ENCODE results near the gene BATF3.

BATF3 gene

GRCh38 chr1:212650228-212650627, 49.4 kb downstream of the BATF3 start:
- no peaks in the 10 kb centered on the region for H3K79me1 ChIP-seq (replicated peaks; ENCODE audit: low read length, poor library complexity, severe bottlenecking)
- peaks cover 0 to 4% of the 10 kb centered on the region in 2 experiments for H3K27me3 ChIP-seq (ENCODE audit: control insufficient read depth in 1 of 2, insufficient read depth in 1 of 2, low read length in 2 of 2)
- H3K18ac ChIP-seq (ENCODE audit: low read depth in 1 of 2, low read length in 2 of 2): no peak overlapping the region
- no peak overlapping the region for H2BK120ac ChIP-seq (ENCODE audit: low read depth, low read length)
- no peak overlapping the region for H2BK5ac ChIP-seq (ENCODE audit: low read depth, low read length, poor library complexity, severe bottlenecking)
- no peak overlapping the region for H4K91ac ChIP-seq (ENCODE audit: low read length)
- no peaks in the 10 kb centered on the region for H3K9me3 ChIP-seq (ENCODE audit: control insufficient read depth, low read length)
- H2AK5ac ChIP-seq (ENCODE audit: low read length, severe bottlenecking): no peak overlapping the region
- H3K9ac ChIP-seq (ENCODE audit: low read length): no peak overlapping the region
- no peak overlapping the region for H2BK12ac ChIP-seq (ENCODE audit: low read length in 2 of 2)
- no peak overlapping the region for H3K23ac ChIP-seq (ENCODE audit: low read length in 2 of 2)
- H2BK15ac ChIP-seq (ENCODE audit: low read depth, poor library complexity, severe bottlenecking): no peak overlapping the region
- H3K4me1 ChIP-seq (ENCODE audit: control insufficient read depth, insufficient read depth, low read depth, low read length): peaks cover 2% of the 10 kb centered on the region
- no peaks in the 10 kb centered on the region for H3K36me3 ChIP-seq (ENCODE audit: control insufficient read depth in 1 of 2, insufficient read depth in 2 of 2, low read depth in 1 of 2, low read length in 2 of 2)
- no peak overlapping the region for H3K4me3 ChIP-seq (ENCODE audit: insufficient read depth in 1 of 2, low read depth in 1 of 2, low read length in 2 of 2)
- no peak overlapping the region for H3K14ac ChIP-seq (ENCODE audit: low read length in 2 of 2)
- H3K4me2 ChIP-seq (ENCODE audit: low read length, poor library complexity, severe bottlenecking): no peak overlapping the region
- WGBS: 69% methylated on average over 2 of the region's 3 CpGs
- no peak overlapping the region for H3K27ac ChIP-seq (ENCODE audit: low read length, poor library complexity, severe bottlenecking)
- H2AFZ ChIP-seq (ENCODE audit: low read depth, low read length): no peak overlapping the region
- H3K4ac ChIP-seq (ENCODE audit: low read depth in 1 of 2, low read length in 2 of 2): no peak overlapping the region
- no peak overlapping the region for H4K8ac ChIP-seq (ENCODE audit: low read length)
- DNase-seq: no peak

GRCh38 chr1:212649020-212649419, 50.6 kb downstream of the BATF3 start:
- no peaks in the 10 kb centered on the region for H3K36me3 ChIP-seq (ENCODE audit: control insufficient read depth in 1 of 2, insufficient read depth in 2 of 2, low read depth in 1 of 2, low read length in 2 of 2)
- H3K4me1 ChIP-seq (ENCODE audit: control insufficient read depth, insufficient read depth, low read depth, low read length): peaks cover 2% of the 10 kb centered on the region
- no peak overlapping the region for H3K27ac ChIP-seq (ENCODE audit: low read length, poor library complexity, severe bottlenecking)
- no peak overlapping the region for H3K9ac ChIP-seq (ENCODE audit: low read length)
- H3K9me3 ChIP-seq (ENCODE audit: control insufficient read depth, low read length): no peaks in the 10 kb centered on the region
- WGBS: no CpG with 5 or more reads among the region's 2 CpGs
- H3K79me1 ChIP-seq (replicated peaks; ENCODE audit: low read length, poor library complexity, severe bottlenecking): no peaks in the 10 kb centered on the region
- H2AK5ac ChIP-seq (ENCODE audit: low read length, severe bottlenecking): no peak overlapping the region
- no peak overlapping the region for H2BK5ac ChIP-seq (ENCODE audit: low read depth, low read length, poor library complexity, severe bottlenecking)
- H2BK15ac ChIP-seq (ENCODE audit: low read depth, poor library complexity, severe bottlenecking): no peak overlapping the region
- no peak overlapping the region for H2BK12ac ChIP-seq (ENCODE audit: low read length in 2 of 2)
- no peak overlapping the region for H3K4ac ChIP-seq (ENCODE audit: low read depth in 1 of 2, low read length in 2 of 2)
- no peak overlapping the region for H3K14ac ChIP-seq (ENCODE audit: low read length in 2 of 2)
- H3K23ac ChIP-seq (ENCODE audit: low read length in 2 of 2): no peak overlapping the region
- H4K8ac ChIP-seq (ENCODE audit: low read length): no peak overlapping the region
- H3K4me3 ChIP-seq (ENCODE audit: insufficient read depth in 1 of 2, low read depth in 1 of 2, low read length in 2 of 2): no peak overlapping the region
- H4K91ac ChIP-seq (ENCODE audit: low read length): no peak overlapping the region
- no peak overlapping the region for H2BK120ac ChIP-seq (ENCODE audit: low read depth, low read length)
- no peak overlapping the region for H3K18ac ChIP-seq (ENCODE audit: low read depth in 1 of 2, low read length in 2 of 2)
- peaks cover 0 to 10% of the 10 kb centered on the region in 2 experiments for H3K27me3 ChIP-seq (ENCODE audit: control insufficient read depth in 1 of 2, insufficient read depth in 1 of 2, low read length in 2 of 2)
- no peak for DNase-seq
- H2AFZ ChIP-seq (ENCODE audit: low read depth, low read length): no peak overlapping the region
- no peak overlapping the region for H3K4me2 ChIP-seq (ENCODE audit: low read length, poor library complexity, severe bottlenecking)

GRCh38 chr1:212648431-212648830, 51.2 kb downstream of the BATF3 start:
- Histone ChIP-seq H3K4me2 (ENCODE audit: low read length, poor library complexity, severe bottlenecking) (no peak overlapping the region), H2AFZ (ENCODE audit: low read depth, low read length) (no peak overlapping the region), H3K9me3 (ENCODE audit: control insufficient read depth, low read length) (no peaks in the 10 kb centered on the region), H4K8ac (ENCODE audit: low read length) (no peak overlapping the region), H3K36me3 (ENCODE audit: control insufficient read depth in 1 of 2, insufficient read depth in 2 of 2, low read depth in 1 of 2, low read length in 2 of 2) (no peaks in the 10 kb centered on the region), H3K14ac (ENCODE audit: low read length in 2 of 2) (no peak overlapping the region), H3K4ac (ENCODE audit: low read depth in 1 of 2, low read length in 2 of 2) (no peak overlapping the region), H2BK120ac (ENCODE audit: low read depth, low read length) (no peak overlapping the region), H2BK5ac (ENCODE audit: low read depth, low read length, poor library complexity, severe bottlenecking) (no peak overlapping the region), H3K23ac (ENCODE audit: low read length in 2 of 2) (no peak overlapping the region), H2BK15ac (ENCODE audit: low read depth, poor library complexity, severe bottlenecking) (no peak overlapping the region), H3K79me1 (replicated peaks; ENCODE audit: low read length, poor library complexity, severe bottlenecking) (no peaks in the 10 kb centered on the region), H3K18ac (ENCODE audit: low read depth in 1 of 2, low read length in 2 of 2) (no peak overlapping the region), H3K27ac (ENCODE audit: low read length, poor library complexity, severe bottlenecking) (no peak overlapping the region), H2BK12ac (ENCODE audit: low read length in 2 of 2) (no peak overlapping the region), H3K4me1 (ENCODE audit: control insufficient read depth, insufficient read depth, low read depth, low read length) (peaks cover 2% of the 10 kb centered on the region), H2AK5ac (ENCODE audit: low read length, severe bottlenecking) (no peak overlapping the region), H3K4me3 (ENCODE audit: insufficient read depth in 1 of 2, low read depth in 1 of 2, low read length in 2 of 2) (no peak overlapping the region), H3K9ac (ENCODE audit: low read length) (no peak overlapping the region), H3K27me3 (ENCODE audit: control insufficient read depth in 1 of 2, insufficient read depth in 1 of 2, low read length in 2 of 2) (peaks cover 0 to 10% of the 10 kb centered on the region in 2 experiments), H4K91ac (ENCODE audit: low read length) (no peak overlapping the region)
- no peak for DNase-seq
- 94% methylated on average over 2 of the region's 3 CpGs for WGBS

DNA sequence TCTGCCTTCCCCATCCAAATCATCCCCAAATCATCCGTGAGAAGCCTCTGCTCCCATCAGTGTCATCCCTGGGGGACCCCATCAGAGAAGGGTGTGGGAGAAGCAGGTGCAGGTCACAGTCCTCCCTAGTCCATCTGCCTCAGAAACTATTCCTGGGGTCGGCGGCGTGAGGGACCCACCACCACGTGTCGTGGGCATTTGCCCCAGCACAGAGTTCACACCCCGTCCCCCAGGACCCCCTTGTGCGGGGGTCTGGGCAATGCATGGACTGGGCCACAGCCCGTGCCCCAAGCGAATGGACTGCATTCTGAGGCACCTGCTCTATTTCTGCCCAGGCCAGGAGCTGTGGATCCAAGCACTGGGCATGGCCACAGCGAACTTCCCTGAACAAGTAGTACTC, 52.6 kb downstream of the BATF3 start:
- no peak overlapping the region for H3K14ac ChIP-seq (ENCODE audit: low read length in 2 of 2)
- 87% methylated on average over 11 of the region's 11 CpGs for WGBS
- H3K27ac ChIP-seq (ENCODE audit: low read length, poor library complexity, severe bottlenecking): no peak overlapping the region
- no peak overlapping the region for H2AK5ac ChIP-seq (ENCODE audit: low read length, severe bottlenecking)
- no peak overlapping the region for H2BK12ac ChIP-seq (ENCODE audit: low read length in 2 of 2)
- no peak for DNase-seq
- no peak overlapping the region for H2BK120ac ChIP-seq (ENCODE audit: low read depth, low read length)
- H3K23ac ChIP-seq (ENCODE audit: low read length in 2 of 2): no peak overlapping the region
- H2BK5ac ChIP-seq (ENCODE audit: low read depth, low read length, poor library complexity, severe bottlenecking): no peak overlapping the region
- peaks cover 2% of the 10 kb centered on the region for H3K4me1 ChIP-seq (ENCODE audit: control insufficient read depth, insufficient read depth, low read depth, low read length)
- H3K4me3 ChIP-seq (ENCODE audit: insufficient read depth in 1 of 2, low read depth in 1 of 2, low read length in 2 of 2): no peak overlapping the region
- no peak overlapping the region for H3K9ac ChIP-seq (ENCODE audit: low read length)
- no peak overlapping the region for H4K91ac ChIP-seq (ENCODE audit: low read length)
- no peaks in the 10 kb centered on the region for H3K9me3 ChIP-seq (ENCODE audit: control insufficient read depth, low read length)
- no peak overlapping the region for H4K8ac ChIP-seq (ENCODE audit: low read length)
- peaks cover 0 to 10% of the 10 kb centered on the region in 2 experiments for H3K27me3 ChIP-seq (ENCODE audit: control insufficient read depth in 1 of 2, insufficient read depth in 1 of 2, low read length in 2 of 2)
- no peak overlapping the region for H3K18ac ChIP-seq (ENCODE audit: low read depth in 1 of 2, low read length in 2 of 2)
- H3K4ac ChIP-seq (ENCODE audit: low read depth in 1 of 2, low read length in 2 of 2): no peak overlapping the region
- H3K79me1 ChIP-seq (replicated peaks; ENCODE audit: low read length, poor library complexity, severe bottlenecking): no peaks in the 10 kb centered on the region
- no peaks in the 10 kb centered on the region for H3K36me3 ChIP-seq (ENCODE audit: control insufficient read depth in 1 of 2, insufficient read depth in 2 of 2, low read depth in 1 of 2, low read length in 2 of 2)
- H2AFZ ChIP-seq (ENCODE audit: low read depth, low read length): no peak overlapping the region
- no peak overlapping the region for H2BK15ac ChIP-seq (ENCODE audit: low read depth, poor library complexity, severe bottlenecking)
- H3K4me2 ChIP-seq (ENCODE audit: low read length, poor library complexity, severe bottlenecking): no peak overlapping the region
